Islet of Langerhans (tissue), 1 donor: ENCODE data around the gene PPFIA2.

Source experiments
- FAIRE-seq: peaks from one replicate; lab custom pipeline; 2011; peaks lifted over from hg19 to GRCh38; lab: Jason Lieb, UNC

Gene PPFIA2

GRCh38 chr12:81347404-81347803 lies 411.7 kb downstream of the PPFIA2 start:
- no peak for FAIRE-seq

DNA sequence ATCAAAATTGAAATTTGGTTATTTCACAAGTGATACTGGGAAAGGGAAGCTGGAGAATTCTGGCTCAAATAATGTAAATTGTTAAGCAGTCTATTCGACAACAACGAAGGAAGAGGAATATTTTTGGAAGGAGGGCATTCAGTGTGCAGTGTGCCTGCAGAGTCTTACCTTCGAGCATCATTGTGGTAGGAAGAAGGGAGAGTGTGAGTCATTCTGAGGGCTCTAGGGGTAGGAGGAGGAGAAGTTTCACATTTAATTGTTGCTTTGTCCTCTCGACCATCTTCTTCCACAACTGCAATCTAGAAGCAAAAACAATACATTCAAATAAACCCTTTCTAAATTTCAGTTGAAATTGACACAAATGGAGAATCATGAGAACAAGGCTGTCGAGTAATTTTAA lies 418.2 kb downstream of the PPFIA2 start:
- no peak for FAIRE-seq

DNA sequence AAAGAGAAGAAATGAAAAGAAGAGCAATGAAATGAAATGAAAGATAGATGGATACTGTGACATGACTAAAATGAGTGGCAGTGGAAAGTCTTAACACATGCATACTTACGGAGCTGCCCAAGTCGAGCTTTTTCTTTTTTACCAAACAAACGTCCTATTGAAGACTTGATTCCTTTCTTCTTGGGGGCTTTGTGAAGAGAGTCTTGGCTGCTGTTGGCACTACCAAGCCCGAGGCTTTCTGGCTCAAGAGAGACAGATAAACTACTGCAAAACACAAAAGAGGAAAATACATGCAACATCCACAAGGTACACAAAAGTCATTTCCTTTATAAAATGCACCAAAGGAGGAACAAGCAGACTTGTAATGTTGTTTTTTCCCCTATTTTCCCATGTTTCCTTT lies 420.1 kb downstream of the PPFIA2 start:
- no peak for FAIRE-seq

DNA sequence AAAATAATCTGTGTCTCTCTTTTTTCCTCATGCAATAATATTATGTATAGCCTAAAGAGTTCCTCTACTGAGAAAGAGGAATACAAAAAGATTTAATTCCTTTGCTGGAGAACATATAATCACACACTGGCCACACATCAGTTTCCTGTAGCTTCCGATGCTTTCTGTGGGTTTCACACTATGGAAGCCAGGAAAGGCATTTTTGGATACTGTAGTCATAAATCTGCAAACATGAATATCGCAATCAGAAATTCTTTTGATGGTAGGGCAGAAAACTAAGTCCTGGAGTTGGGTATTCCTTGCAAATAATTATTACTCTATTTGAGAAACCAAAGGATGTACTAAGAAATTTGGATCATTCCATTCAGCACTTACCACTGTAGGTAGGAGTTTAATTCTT lies 421.3 kb downstream of the PPFIA2 start:
- no peak for FAIRE-seq

DNA sequence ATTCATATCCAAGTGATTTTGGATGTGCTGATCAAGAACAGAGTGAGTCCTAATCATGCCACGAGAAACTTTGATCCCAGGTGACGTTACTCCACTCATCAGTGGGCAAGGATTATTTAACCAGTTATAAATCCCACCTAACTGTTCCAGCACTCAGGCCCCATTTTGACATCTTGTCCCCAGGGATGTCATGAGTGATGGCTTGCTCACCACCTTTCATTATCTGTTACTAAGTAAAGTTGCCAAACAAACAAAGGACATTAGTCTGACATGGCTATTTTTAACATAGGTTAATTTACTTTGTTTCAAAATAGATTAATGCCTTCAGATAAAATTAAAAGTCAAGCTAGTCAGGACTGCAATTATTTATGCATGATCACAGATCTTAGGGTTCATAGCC lies 425.3 kb downstream of the PPFIA2 start:
- no peak for FAIRE-seq

GRCh38 chr12:81332054-81332453 lies 427.1 kb downstream of the PPFIA2 start:
- FAIRE-seq, result no peak

GRCh38 chr12:81330480-81330879 lies 428.7 kb downstream of the PPFIA2 start:
- FAIRE-seq, result no peak

DNA sequence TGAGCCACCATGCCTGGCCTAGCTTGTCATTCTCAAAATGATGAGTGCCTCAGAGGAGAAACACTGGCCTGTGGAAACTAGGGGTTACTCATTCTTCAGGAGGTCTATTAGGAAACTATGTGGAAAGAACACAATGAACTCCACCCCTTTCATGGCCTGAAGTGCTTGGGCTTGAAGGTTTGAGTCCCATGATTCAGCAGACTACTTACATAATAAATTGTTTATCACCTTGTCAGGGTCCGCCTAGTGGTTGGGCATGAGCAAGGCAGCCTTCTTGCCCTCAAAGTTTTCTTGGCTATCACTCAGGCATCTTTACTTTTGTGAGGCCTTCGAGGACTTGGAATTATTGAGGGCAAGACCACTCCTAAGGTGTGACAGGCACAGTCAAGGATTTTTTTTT lies 430.1 kb downstream of the PPFIA2 start:
- no peak for FAIRE-seq

- FAIRE-seq, result no peak
Measured at GRCh38 chr12:81327425-81327824, 431.7 kb downstream of the PPFIA2 start.

- no peak for FAIRE-seq
Measured at GRCh38 chr12:81325086-81325485, 434.1 kb downstream of the PPFIA2 start.

DNA sequence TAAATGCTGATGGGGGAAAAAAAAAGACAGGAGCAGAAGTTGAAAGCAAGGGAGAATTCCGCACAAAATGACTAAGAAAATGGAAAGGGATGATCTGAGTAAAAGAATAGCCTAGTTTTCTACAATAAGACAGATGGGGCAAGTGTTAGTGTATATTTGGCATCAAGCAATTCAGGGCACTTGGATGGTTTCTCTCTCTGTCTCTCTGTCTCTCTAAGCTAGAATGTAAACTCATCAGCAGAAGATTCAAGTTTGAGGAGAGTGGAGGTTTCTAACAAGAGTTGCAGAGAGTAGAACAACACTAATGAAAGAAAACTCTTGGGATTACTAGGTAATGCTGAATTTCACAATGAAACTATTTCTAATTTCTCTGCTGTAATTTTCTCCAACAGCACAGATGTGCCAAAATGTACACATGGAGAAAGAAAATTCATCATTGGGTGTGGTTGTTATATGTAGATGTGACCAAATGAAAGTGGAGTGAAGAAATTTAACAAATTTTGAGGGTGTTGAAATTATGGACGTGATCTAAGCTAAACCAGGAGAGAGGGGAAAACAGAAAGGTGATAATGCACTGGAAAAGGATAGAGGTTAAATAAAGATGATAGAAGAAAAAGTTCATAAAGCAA lies 444.1 kb downstream of the PPFIA2 start:
- FAIRE-seq, result no peak

GRCh38 chr12:81303935-81304334 lies 455.2 kb downstream of the PPFIA2 start:
- no peak for FAIRE-seq

GRCh38 chr12:81300454-81300853 lies 458.7 kb downstream of the PPFIA2 start:
- FAIRE-seq, result no peak

DNA sequence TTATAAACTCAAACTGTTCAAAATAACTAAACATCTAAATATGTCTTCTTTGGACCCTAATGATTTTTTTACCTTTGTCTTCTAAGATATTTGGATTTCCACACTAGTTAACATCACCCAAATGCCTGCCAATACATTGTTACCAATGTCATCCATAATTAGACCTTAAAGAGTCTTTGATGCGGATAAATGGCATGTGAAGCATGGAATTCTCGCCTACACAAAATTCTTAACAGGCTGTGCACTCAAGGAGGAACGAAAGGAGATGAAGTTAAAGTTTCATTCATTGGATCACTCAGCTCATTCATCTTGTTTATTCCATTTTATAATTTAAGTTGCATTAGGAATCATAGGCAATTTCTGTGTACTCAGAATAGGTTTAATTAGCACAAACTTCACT lies 461.5 kb downstream of the PPFIA2 start:
- FAIRE-seq, result no peak

- no peak for FAIRE-seq
Measured at GRCh38 chr12:81296556-81297305, 462.4 kb downstream of the PPFIA2 start.

GRCh38 chr12:81295251-81295650 lies 463.9 kb downstream of the PPFIA2 start:
- no peak for FAIRE-seq

DNA sequence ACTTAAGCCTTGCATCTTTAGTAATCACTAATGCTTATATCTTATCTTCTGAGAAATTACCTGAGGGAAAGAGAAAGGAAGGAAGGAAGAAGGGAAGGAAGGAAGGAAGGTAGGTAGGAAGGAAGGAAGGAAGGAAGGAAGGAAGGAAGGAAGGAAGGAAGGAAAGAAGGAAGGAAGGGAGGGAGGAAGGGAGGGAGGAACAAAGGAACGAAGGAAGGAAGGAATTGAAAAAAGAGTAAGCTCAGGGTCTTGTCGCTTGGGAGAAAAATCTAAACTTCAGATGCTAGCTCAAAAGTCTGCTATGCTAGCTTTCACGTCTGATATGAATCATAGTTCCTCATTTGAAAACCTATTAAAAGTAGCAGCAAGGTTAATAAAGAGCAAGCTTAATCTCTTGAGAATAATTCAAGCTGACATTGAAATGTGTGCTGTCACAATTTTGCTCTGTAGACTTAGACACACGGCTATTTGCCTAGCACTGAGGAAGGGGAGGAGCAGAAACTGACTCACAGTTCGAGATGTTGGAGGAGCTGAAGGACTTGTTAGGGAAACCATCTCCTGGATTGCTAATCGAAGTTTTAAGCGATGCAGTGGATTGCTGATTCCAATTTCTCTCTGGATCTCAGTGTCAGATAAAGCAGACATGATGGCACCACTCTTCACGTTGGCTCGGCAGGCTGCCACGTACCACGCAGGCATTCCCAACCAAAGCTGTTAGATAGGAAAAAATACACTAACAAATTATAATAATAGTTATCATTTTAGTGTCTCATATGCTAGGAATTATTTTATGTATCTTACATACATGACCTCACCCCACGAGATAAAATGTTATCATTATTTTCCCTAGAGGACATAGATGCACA lies 464.6 kb downstream of the PPFIA2 start:
- no peak for FAIRE-seq

DNA sequence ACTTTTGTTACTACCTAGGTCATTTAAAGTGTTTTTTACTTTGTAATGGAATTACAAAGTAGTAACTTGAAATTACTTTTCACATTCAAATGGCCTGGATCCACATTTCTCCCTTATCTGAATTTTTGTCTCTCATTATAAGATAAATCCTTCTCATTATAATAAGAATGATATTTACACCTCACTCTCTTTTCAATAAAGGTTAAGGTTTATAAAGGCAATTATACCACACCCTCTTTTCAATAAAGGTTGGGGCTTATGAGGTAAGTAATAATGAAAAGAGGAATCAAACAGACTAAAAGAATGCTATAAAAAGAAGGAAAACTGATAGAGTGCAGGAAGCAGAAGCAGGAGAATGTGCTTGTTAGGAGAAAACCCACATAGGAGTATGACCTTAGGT lies 470.5 kb downstream of the PPFIA2 start:
- FAIRE-seq, result no peak

- FAIRE-seq, result no peak
Measured at GRCh38 chr12:81284137-81284536, 475.0 kb downstream of the PPFIA2 start.

GRCh38 chr12:81274637-81275529 lies 484.3 kb downstream of the PPFIA2 start:
- FAIRE-seq, result no peak

- no peak for FAIRE-seq
Measured at GRCh38 chr12:81270385-81270784, 488.8 kb downstream of the PPFIA2 start.

DNA sequence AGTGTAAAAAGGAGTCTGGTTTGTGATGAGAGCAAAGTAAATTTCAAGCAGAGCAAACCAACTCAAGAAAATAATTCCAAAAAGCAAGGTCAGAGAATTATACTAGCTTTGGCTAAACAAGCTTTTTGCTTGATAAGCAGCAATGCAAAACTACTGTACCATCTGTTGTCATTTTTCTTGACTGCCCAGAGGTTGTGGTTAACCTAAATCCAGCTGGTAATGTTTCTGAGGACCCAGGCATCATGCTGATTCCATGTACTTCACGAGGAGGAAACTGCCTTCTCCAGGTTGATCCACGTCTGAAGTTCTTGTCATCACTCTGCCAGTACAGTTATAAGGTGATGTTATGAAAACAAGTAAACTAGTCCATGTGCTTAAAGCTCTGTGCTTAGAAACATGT lies 496.1 kb downstream of the PPFIA2 start:
- no peak for FAIRE-seq
